ENCODE data around the gene KCTD15.

The KCTD15 gene

DNA sequence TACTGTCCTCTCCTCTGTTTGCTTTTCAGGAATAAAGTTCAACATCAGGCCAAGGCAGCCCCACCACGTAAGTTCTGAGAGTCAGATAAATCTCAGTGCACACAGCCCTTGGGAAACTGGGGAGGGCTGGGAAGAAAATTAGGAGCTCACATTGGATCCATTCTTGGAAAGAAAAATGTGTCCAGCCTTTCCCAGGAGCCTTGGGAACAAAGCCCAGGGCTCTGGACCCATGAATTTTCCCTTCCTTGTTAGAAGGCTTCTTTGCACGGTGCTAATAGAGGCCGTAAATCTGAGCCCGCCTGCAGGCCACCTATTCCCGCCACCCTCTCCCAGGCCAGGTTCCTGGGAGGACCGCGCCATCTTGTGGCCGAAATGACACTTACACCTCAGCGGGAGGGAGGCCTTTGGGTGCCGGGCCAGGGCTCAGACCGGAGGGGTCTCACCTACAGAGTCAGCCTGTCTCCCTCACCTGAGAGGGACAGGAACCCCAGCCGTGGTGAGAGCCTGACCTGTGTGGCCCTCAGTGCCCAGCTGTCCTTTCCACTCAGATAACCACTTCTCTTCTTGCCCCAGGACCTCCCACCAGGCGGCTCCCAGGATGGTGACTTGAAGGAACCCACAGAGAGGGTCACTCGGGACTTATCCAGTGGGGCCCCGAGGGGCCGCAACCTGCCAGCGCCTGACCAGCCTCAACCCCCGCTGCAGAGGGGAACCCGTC, 25.1 kb upstream of the KCTD15 start:
- DNase-seq (ENCODE audit: low spot score): no peak

DNA sequence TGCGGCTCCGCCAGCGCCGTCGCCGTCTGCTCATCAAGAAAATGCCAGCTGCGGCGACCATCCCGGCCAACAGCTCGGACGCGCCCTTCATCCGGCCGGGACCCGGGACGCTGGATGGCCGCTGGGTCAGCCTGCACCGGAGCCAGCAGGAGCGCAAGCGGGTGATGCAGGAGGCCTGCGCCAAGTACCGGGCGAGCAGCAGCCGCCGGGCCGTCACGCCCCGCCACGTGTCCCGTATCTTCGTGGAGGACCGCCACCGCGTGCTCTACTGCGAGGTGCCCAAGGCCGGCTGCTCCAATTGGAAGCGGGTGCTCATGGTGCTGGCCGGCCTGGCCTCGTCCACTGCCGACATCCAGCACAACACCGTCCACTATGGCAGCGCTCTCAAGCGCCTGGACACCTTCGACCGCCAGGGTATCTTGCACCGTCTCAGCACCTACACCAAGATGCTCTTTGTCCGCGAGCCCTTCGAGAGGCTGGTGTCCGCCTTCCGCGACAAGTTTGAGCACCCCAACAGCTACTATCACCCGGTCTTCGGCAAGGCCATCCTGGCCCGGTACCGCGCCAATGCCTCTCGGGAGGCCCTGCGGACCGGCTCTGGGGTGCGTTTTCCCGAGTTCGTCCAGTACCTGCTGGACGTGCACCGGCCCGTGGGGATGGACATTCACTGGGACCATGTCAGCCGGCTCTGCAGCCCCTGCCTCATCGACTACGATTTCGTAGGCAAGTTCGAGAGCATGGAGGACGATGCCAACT, 24.4 kb upstream of the KCTD15 start:
- DNase-seq (ENCODE audit: low spot score): no peak

DNA sequence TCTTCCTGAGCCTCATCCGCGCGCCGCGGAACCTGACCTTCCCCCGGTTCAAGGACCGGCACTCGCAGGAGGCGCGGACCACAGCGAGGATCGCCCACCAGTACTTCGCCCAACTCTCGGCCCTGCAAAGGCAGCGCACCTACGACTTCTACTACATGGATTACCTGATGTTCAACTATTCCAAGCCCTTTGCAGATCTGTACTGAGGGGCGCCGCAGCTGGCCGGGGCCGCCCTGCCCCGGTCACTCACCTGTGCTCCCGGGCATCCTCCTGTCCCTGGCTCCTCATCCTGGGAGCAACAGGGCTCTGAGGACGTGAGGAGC, 23.9 kb upstream of the KCTD15 start:
- DNase-seq (ENCODE audit: low spot score): no peak

DNA sequence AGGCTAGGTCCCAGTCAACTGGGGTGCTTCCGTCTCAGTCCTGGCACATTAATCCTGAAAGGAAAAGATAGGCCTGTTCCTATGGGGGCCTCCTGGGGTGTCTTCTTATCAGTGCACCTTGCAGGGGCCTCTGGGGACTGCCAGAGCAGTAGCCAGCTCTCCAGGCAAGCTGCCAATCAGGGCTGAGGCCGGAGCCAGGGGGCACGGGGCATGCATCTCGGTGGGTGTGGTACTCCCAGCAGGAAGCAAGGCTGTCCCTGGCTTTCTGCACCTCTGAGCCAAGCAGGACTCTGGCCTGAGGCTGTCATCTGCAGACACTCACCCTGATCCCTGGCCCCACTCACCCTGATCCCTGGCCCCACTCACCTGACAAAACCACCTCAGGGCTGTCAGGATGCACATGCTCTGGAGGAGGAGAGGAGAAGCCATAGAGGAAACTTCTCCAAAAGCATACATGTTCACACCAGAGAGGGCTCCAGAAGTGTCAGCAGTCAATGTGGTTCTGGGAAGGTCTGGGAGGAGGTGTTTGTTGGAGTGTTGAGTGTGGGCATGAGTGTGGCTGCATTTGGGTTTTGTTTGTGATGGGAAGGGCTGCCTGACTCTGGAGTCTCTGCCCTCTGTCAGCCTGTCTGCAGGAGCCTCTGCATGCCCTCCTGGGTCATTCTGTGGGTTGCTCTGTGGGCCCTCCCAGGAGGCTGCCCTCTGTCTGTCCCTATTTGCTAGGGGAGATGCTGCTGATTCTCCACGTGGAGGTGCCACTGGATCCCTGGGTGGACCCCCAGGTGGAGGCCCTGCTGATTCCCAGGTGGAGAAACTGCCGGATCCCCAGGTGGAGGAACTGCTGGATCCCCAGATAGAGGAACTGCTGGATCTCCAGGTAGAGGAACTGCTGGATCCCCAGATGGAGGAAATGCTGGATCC, 22.7 kb upstream of the KCTD15 start:
- DNase-seq (ENCODE audit: low spot score): no peak

DNA sequence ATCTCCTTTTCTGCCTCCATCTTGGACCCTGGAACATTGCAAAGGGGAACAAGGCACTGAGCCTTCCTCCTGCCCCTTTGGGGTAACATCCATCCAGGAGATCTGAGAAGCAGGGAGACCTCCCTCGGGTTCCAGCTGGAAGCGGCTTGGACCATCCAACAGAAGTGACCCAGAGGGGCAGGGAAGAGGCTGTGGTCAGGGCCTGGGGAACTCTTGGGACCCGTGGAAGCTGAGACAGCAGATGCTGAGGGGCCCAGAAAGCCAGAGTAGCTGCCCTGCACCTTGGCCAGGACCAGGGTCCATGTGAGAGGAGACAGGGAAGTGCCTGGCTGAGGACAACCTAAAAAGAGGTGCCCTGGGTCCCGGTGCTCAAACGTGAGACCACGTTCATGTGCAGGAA, 21.9 kb upstream of the KCTD15 start:
- no peak for DNase-seq (ENCODE audit: low spot score)

DNA sequence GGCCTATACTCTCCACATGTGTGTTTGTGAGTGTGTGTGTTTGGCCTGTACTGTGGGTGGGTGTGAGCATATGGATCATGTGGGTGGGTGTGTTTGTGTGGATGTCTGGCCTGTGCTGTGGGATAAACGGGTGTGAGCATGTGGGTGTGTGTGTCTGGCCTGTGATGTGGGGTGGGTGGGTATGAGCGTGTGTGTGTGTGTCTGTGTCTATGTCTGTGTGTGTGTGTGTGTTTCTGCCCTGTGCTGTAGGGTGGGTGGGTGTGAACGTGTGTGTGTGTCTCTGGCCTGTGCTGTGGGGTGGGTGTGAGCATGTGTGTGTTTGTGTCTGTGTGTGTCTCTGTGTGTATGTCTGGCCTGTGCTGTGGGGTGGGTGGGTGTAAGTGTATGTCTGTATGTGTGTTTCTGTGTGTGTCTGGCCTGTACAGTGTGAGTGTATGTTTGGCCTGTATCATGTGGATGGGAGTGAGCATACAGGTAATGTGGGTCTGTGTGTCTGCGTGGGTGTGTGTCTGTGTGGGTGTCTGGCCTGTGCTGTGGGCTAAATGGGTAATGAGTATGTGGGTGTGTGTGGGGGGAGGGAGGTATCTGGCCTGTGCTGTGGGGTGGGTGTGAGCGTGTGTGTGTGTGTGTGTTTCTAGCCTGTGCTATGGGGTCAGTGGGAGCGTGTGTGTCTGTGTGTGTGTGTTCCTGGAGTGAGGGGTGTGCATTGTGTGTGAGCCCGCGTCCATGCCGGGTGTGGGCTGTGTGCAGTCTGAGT, 20.8 kb upstream of the KCTD15 start:
- DNase-seq (ENCODE audit: low spot score): no peak

DNA sequence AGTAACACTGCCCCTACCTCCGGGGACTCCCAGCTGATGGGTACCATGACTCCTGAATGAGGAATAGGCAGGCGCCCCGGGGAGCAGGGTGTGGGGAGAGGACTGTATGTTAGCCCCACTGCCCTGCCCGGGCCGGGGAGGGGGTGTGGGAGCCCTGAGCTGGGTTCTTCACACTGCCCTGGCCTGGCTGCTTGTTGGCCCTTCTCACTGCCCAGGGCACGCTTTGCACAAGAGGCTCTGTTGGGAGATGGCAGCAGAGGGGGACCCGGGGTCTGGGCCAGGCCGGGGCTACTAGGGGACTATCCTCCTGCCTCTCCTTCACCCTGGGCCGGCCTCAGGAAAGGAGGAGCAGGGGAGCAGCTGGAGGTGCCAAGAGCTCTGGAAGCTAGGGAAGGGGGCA, 19.3 kb upstream of the KCTD15 start:
- DNase-seq (ENCODE audit: low spot score): no peak

DNA sequence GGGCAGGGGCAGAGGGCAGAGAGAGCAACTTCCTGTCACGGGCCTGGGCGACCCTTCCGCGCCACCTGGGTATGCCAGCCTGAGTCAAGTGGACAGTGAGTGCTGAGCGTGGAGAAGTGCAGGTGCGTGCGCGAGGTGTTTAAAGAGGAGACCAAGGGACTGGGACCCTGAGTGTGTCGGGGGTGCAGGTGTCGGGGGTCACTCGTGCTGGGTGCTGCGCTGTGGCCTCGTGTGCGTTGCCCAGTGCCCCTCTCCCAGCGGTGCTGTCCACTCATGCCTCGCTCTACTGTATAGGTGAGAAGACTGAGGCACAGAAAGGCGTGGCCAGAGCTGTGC, 18.9 kb upstream of the KCTD15 start:
- DNase-seq (ENCODE audit: low spot score): no peak

DNA sequence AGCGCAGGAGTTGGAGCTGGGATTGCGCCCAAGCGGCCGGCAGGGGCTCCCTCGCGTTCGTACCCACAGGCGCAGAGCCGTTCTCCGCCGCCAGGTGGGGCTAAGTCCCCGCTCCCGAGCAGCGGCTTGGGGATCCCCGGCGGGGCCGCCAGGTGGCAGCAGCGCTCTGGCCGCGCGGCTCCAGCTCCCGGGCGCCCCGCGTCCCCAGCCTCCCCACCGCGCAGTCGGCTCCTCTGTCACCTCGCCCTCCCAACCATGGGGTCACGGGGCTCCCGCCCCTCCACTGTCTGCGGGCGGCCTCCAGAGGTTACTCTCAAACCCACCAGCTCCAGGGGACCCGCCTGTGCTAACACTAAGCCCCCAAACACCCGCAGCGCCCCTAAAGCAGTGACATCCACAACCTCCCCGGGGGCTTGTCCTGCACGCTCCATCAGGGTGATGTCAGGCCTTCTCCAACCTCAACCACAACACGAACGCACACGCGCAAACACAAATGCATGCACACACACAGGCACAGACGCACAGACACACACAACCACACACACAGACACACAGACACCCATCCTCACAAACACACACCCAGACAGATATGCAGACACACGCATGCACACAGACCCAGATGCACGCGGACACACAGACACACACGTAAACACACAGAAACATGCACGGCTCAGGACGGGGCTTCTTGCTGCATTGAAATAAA, 18.4 kb upstream of the KCTD15 start:
- peak; percentile 66 for DNase-seq (ENCODE audit: low spot score)

DNA sequence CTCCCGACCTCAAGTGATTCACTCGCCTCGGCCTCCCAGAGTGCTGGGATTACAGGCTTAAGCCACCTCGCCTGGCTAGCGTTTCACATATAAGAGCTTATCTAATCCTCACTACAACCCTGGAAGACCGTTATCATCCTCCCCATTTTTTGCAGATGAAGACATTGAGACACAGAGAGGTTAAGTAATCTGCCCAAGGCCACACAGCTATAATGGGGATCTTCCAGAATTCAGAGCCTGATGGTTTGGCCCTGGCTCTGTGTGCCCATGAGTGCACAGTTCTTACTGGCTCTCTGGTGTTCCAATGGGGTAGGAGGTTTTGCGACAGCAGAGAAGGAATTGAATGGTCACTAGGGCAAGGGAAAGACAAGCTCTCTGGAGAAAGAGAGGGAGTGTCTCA, 16.8 kb upstream of the KCTD15 start:
- no peak for DNase-seq (ENCODE audit: low spot score)

DNA sequence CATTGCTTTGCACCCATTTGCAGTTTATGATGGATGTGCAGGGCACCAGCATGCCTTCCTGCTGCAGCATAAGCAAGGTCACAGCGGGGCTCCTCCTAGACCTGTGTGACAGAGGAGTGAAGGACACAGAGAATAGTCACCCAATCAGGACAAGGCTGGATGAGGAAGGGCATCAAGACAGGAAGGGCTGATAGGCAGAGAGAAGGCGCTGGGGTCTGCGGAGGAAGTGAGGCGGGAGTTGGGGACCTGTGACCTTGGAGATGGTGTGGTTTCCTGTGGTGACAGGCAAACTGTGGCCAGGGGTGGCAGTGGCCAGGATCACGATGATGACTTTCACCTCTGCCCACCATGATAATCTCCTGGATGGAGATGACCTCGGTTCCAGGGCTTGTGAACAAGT, 16.4 kb upstream of the KCTD15 start:
- DNase-seq (ENCODE audit: low spot score): no peak

DNA sequence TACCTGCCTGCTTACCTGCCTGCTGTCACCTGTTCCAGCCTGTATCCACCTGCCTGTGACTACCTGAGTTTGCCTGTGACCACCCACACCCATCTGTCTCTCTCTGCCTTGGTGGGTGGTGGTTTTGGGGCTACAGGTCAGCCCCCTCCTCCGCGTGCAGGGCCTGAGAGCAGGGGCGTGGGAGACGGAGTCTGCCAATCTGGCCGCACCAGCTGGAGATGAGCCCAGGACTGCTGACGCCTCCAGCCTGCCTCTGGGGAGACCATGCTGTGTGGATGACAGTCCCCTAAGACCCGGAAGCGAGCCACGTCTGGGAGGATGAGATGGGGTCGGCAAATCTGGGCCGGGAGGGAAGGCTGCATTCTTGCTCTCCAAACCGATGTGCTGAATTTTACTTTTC, 15.9 kb upstream of the KCTD15 start:
- DNase-seq (ENCODE audit: low spot score): no peak

DNA sequence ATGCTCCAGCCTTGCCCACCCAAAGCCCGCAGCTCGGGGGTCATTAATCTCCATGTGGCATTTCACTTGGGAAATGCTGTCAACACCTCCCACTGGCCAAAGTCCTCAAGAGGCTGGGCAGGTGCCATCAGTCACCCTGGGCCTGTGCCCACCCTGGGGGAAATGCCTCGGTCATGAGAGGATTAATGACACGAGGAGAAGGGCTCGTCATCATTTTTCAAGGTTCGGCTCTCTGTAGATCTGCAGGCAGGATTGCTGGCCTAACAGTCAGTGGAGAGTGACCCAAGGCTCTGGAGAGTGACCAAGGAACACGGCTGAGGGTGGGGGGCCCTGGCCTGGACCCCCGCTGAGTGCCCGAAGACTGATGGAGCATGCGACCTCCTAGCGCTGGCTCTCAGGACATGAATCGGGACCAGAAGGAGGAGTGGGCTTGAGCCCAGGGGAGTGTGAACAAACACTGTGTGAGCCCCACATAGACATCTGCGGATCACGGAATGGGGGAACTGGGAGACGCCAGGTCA, 15.2 kb upstream of the KCTD15 start:
- DNase-seq (ENCODE audit: low spot score): no peak

DNA sequence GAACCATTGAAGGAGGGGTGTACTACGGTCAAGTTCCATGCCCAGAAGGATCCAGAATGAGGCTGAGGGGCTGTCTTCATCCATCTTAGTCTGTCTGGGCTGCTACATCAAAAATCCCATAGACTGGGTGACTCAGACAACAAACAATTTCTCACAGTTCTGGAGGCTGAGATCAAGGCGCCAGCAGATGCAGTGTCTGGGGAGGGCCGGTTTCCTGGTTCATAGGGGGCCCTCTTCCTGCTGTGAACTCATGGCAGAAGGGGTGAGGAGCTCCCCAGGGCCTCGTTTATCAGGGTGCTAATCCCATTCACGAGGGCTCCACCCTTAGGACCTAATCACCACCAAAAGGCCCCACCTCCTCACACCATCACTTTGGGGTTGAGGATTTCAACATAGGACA, 14.7 kb upstream of the KCTD15 start:
- DNase-seq (ENCODE audit: low spot score): no peak

DNA sequence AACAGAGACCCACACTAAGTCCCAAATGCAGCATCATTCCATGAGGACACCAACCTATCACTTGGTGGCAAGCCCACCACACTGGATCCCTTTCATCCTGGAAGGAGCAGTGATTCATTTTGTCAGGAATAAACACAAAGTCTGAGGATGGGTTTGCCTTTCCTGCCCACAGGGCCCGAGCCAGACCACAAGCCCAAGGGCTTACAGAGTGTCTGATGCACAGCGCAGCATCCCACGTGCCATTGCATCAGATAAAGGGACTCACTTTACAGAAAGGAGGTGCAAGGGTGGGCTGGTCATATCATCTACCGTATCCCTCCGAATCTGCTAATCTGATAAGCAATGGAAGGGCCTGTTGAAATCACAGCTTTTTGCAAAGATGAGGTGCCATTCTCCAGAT, 12.2 kb upstream of the KCTD15 start:
- DNase-seq (ENCODE audit: low spot score): no peak

DNA sequence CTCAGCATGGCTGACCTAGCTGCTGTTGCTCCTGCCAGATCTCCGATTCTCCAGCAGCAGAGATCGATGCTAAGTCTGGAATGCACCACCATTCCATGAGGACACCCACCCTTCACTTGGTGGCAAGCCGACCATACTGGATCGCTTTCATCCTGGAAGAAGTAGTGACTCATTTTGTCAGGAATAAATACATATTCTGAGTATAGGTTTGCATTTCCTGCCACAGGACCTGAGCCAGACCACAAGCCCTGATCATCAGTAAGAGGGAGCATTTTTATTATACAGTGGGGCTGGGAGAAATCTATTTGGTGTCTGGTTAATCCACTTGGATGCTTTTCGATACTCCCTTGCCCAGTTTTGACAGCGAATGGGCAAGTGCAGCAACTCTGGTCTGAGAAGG, 10.9 kb upstream of the KCTD15 start:
- no peak for DNase-seq (ENCODE audit: low spot score)

DNA sequence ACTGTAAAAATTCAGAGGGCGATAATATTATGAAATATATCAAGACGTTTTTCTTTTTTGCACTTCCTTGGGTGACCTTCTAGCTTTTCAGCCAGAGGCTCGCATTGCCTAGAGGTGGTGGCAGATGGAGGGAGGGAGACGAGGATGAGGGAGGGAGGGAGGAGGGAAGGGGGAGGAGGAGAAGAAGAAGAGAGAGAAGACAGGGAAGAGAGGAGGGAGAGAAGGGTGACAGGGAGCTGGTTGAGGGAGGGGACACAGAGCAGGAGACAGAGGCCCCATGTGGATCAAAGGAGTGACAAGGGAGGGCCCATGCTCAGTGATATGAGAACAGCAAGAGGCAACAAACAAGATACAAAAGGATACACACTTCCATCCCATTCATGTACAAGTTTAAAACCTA, 8.0 kb upstream of the KCTD15 start:
- no peak for DNase-seq (ENCODE audit: low spot score)

DNA sequence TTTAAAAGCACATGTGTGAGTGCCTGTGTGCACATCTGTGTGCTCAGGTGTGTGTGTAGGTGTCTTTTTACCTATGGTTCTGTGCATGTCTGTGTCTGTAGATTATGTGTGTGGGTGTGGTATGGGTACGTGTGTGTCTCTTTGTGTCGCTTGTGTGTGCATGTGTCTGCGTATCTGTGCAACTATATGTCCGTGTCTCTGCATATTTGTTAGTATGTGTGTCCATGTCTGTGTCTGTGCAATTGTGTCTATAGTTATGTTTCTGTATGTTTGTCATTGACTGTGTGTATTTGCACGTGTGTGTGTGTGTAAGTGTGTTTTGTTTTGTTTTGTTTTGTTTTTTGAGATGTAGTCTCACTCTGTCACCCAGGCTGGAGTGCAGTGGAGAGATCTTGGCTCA, 7.3 kb upstream of the KCTD15 start:
- no peak for DNase-seq (ENCODE audit: low spot score)

DNA sequence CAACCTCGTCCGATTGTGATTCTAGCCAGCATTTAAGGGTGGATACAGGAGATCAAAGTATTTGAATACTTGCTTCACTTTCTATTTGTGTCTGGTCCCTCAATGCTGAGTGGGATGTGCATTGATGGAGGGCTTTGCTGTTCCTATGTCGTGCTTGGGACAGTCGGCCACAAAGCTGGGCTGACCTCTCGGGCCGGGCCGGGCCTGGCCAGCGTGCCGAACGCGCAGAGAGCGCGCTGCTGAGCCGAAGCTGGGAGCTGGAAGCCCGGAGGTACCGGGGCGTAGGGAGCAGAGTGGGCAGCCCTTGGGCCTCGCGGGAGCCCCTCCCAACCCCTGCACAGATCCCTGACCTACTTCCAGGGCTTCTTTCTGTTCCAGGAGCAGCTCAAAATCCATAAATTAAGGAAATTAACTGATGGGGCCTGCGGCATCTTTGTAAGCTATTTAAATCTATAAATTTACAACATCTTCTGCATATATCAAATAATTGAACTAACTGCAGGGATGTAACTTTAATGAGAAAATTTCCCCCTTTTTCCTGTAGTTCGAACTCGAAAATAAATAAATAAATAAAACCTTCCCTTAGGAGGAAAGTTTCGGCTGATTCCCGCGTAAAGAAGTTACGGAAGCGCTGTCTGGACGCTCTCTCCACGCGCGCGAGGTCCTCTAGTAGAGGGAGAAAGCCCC, 1.8 kb upstream of the KCTD15 start:
- no peak for DNase-seq (ENCODE audit: low spot score)

DNA sequence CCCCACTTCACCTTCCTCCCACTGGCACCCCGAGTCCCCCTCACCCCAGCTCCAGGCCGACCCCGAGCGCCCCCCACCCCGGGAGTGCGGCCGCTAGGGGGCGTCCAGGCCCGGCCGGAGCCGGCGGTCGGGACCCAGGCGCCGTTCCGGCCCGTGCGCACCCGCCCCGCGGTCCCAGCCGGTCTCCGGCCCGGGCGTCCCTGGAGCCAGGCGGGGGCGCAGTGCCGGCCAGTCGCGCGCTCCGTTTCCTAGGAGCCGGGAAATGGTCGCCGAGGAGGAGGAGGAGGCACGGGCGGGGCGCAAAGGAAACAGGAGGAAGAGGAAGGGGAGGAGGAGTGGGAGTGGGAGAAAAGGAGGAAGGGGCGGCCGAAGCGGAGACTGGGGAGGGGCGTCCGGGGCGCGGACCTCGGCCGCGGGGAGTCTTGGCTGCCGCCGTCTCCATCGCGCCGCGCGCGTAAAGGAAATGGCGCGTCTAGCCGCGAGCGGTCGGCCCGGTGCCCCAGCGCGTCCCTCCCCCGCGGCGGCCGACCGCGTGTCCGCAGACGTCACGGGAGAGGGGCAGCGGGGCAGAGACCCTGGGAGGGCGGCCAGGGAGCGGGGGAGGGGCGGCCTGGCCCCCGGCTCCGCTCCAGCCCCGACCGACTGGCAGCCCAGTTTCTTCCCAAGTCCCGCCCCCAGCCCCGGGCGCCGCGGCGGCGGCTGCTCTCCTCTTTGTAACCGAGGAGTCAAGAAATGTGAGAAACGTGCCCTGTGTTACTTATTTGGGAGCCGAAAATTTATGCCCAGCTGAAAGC, 1.1 kb upstream of the KCTD15 start:
- peak; percentile 64 for DNase-seq (ENCODE audit: low spot score)

Data from putamen (tissue), 1 donor.